GM12878 (cell line): ENCODE data around the gene NOL7.

Source experiments
- BCL11A ChIP-seq: IDR thresholded peaks from 2 replicates; pipeline ENCODE4 v1.6.1; 2011; ENCODE audit warnings: low read depth, low read length
- EP300 ChIP-seq, 2 experiments: fragments of 150-350 bp in 1 of 2; IDR thresholded peaks; 2 replicates each; pipeline ENCODE4 v1.6.1; 2011 to 2012; ENCODE audit warnings: low read depth in 2 of 2, low read length in 2 of 2, borderline replicate concordance in 1 of 2, improper control_type of control experiment in 1 of 2, inconsistent platforms in 1 of 2; ENCODE audit not compliant: control insufficient read depth in 1 of 2
- FOXK2 ChIP-seq: fragments of 450-650 bp; IDR thresholded peaks from 2 replicates; pipeline ENCODE4 v1.6.1; 2017; ENCODE audit warnings: mild to moderate bottlenecking, moderate library complexity
- KDM1A ChIP-seq: fragments of 200-600 bp; sonication (generic); IDR thresholded peaks from 2 replicates; pipeline ENCODE4 v1.6.1; 2016; ENCODE audit warnings: borderline replicate concordance
- STAT3 ChIP-seq: IDR thresholded peaks from 2 replicates; pipeline ENCODE4 v1.6.1; 2011; ENCODE audit warnings: low read depth, low read length, improper control_type of control experiment
- TF ChIP-seq, protein P1 (sequence below): IDR thresholded peaks from 2 replicates; pipeline ENCODE4 v1.6.1; 2012; ENCODE audit warnings: low read depth, low read length, improper control_type of control experiment

GRCh38 chr6:13653296-13653695, 38.2 kb downstream of the NOL7 start:
- TF ChIP-seq STAT3 (no peak), EP300 (IDR thresholded peaks at IDR 0.05; ENCODE audit: borderline replicate concordance in 1 of 2, control insufficient read depth in 1 of 2, low read depth in 2 of 2, low read length in 2 of 2) (no peak), FOXK2 (no peak), BCL11A (no peak), KDM1A (no peak)
- TF ChIP-seq, protein P1, sequence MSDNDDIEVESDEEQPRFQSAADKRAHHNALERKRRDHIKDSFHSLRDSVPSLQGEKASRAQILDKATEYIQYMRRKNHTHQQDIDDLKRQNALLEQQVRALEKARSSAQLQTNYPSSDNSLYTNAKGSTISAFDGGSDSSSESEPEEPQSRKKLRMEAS = no peak
